Psoas muscle (tissue), 8 donors: Measurements from ENCODE around the gene ARHGAP22. TPM values are rescaled to one million over a fixed set of nuclear protein-coding genes. Genes with fewer than 3 reads are reported as not detected.

Source experiments
- ATAC-seq, 4 donors: fragments of 200-7000 bp; cut with Tn5 transposase; one replicate each; pipeline ENCODE4 v1.9.1; 2020; ENCODE audit warnings: moderate library complexity in 3 of 4, mild to moderate bottlenecking in 2 of 4
- DNase-seq, 2 donors: peaks; one replicate each; pipeline ENCODE4 v3.0.0-alpha.2; 2020
- H3K27ac ChIP-seq: fragments of 200-600 bp; one replicate; pipeline ENCODE4 v1.8.0; 2022
- H3K27me3 ChIP-seq, 3 donors: fragments of 200-600 bp in 1 of 3; one replicate each; pipeline versions ENCODE4 v1.6.1 to v1.8.0; 2013 to 2022; ENCODE audit warnings: low read length in 2 of 3, mild to moderate bottlenecking in 2 of 3, moderate library complexity in 1 of 3; ENCODE audit not compliant: insufficient read depth in 3 of 3
- H3K36me3 ChIP-seq, 2 donors: fragments of 200-600 bp in 1 of 2; one replicate each; pipeline versions ENCODE4 v1.6.1 to v1.8.0; 2013 to 2022; ENCODE audit warnings: low read depth in 1 of 2, mild to moderate bottlenecking in 1 of 2, moderate library complexity in 1 of 2; ENCODE audit not compliant: insufficient read depth in 1 of 2
- H3K4me1 ChIP-seq: fragments of 200-600 bp; one replicate; pipeline ENCODE4 v1.8.0; 2022
- H3K4me3 ChIP-seq: fragments of 200-600 bp; one replicate; pipeline ENCODE4 v1.8.0; 2022; ENCODE audit warnings: mild to moderate bottlenecking
- H3K9me3 ChIP-seq: fragments of 200-600 bp; one replicate; pipeline ENCODE4 v1.8.0; 2022
- WGBS, 3 donors: extraction: QIAGEN DNeasy Blood & Tissue Kit; methylation state at CpG; one replicate each; pipeline versions ENCODE4 v1.1.6 to v1.1.7; 2013; 5-methylcytosine and 5-hydroxymethylcytosine counted together
- intact Hi-C, 2 donors: fragments of 100-400 bp; cut with DNase I; formaldehyde crosslinking; loops; one replicate each; pipeline versions ENCODE4 v1.11.0 to v1.14.2; 2022
- polyA plus RNA-seq, 3 donors: library from polyadenylated mRNA; stranded (reverse); fragments of 200-250 nt; gene quantifications; one replicate each; pipeline ENCODE4 v1.2.3, GENCODE V29; 2013
- total RNA-seq, 4 donors: library from RNA; stranded (reverse); fragmentation: NEBNext Ultra II Directional in 2 of 4; extraction: Animal tissue kit (Norgen Biotek cat#: 25700) in 2 of 4; gene quantifications; one replicate each; pipeline versions ENCODE4 v1.2.1 to v1.2.4, GENCODE V29; 2021 to 2023
- TF ChIP-seq, protein P1 (sequence below): fragments of 200-600 bp; IDR thresholded peaks from one replicate; pipeline ENCODE4 v1.8.0; 2022; ENCODE audit warnings: antibody characterized with exemption
- donor health status: healthy with polysubstance abuse.
- donor health status: DM: no; HTN: no; CAD: no; lungs with moderate emphysema.
- donor health status: Bipolar disorder and iron deficiency.
- donor health status: healthy.
- donor health status: DM: yes; HTN: yes; CAD: no.
- donor health status: DM: no; HTN: no; CAD: no.
- donor health status: DM: no; HTN: no; CAD: no.
- donor health status: DM: yes; HTN: yes; CAD: no.

The ARHGAP22 gene
- total and polyA plus RNA-seq, 7 donors = 0.46 to 2.9 (median 1.6) TPM

DNA sequence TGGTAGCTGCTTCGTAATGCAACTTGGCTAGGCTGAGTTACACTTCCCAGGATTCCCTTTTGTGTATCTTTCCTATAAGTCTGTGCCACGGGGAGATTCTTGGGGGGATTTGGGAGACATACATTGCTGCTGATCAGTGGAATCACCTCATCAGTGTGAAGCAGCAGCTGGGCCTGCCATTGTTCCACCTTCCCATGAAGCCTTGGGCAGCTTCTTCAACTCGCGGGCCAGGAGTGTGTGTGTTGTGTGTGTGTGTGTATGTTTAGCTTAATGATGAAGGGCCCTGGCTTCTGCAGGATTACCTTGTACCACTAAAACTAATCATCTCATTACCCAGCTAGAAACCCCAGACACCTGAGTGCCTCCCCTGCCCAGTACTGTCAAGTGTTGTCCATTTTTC is 33.3 kb upstream of the ARHGAP22 start:
- no peak overlapping the region for H3K27ac ChIP-seq
- 78 to 90% (median 84%) methylated on average over 4 of the region's 4 CpGs for WGBS, 3 donors
- no peaks in the 10 kb centered on the region for H3K4me1 ChIP-seq
- DNase-seq (no peak), ATAC-seq (no peak)
- H3K9me3 ChIP-seq = peaks cover 5% of the 10 kb centered on the region
- TF ChIP-seq, protein P1, sequence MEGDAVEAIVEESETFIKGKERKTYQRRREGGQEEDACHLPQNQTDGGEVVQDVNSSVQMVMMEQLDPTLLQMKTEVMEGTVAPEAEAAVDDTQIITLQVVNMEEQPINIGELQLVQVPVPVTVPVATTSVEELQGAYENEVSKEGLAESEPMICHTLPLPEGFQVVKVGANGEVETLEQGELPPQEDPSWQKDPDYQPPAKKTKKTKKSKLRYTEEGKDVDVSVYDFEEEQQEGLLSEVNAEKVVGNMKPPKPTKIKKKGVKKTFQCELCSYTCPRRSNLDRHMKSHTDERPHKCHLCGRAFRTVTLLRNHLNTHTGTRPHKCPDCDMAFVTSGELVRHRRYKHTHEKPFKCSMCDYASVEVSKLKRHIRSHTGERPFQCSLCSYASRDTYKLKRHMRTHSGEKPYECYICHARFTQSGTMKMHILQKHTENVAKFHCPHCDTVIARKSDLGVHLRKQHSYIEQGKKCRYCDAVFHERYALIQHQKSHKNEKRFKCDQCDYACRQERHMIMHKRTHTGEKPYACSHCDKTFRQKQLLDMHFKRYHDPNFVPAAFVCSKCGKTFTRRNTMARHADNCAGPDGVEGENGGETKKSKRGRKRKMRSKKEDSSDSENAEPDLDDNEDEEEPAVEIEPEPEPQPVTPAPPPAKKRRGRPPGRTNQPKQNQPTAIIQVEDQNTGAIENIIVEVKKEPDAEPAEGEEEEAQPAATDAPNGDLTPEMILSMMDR = no peak
- intact Hi-C loops = no loop called here
- H3K27me3 ChIP-seq = peaks cover 0 to 7% (median 2%) of the 10 kb centered on the region in 3 donors
- H3K4me3 ChIP-seq = no peak overlapping the region
- H3K36me3 ChIP-seq = no peaks in the 10 kb centered on the region

DNA sequence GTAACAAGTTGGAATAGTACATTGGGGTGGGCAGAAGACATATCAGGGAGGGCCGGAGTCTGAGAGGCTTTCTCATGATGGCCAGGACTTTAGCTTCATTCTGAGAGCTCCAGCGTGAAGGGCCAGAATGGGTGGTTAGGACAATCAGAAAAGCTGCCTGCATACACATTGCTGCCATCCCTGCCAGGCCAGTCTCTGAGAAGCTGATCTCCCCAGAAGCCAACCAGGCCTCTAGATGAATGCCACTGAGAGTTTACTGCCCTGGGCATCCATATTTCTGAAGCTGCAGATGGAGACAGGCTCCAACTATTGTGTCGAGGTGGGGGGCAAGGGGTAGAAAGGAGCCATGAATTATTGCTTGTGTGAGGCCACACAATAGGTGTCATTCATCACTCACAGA is 32.0 kb upstream of the ARHGAP22 start:
- H3K4me3 ChIP-seq = no peak overlapping the region
- DNase-seq (no peak), ATAC-seq (no peak)
- peaks cover 5% of the 10 kb centered on the region for H3K9me3 ChIP-seq
- H3K27ac ChIP-seq = no peak overlapping the region
- intact Hi-C loops = no loop called here
- H3K27me3 ChIP-seq = peaks cover 0 to 7% (median 2%) of the 10 kb centered on the region in 3 donors
- TF ChIP-seq, protein P1 = no peak
- H3K4me1 ChIP-seq = no peaks in the 10 kb centered on the region
- H3K36me3 ChIP-seq = no peaks in the 10 kb centered on the region
- 84 to 89% (median 87%) methylated on average over 3 of the region's 3 CpGs for WGBS, 3 donors

DNA sequence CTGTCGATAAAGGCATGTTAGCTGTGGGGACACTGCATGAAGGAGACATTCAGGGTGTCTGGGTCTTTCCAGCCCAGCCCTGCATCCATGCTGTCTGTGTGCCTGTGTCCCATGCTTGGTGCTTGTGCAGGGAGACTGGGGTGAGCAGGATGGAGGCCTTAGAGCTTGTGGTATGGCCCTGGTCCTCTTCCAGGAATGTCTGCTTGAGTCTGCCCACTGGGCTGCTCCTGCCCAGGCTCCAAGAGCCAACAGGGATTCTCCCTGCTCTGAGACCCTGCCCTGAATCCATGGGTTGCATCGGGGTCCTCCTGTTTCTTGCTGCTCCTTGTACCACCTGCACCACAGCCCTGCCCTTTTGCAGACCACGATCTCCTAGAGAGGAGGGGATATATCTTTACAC is 31.4 kb upstream of the ARHGAP22 start:
- TF ChIP-seq, protein P1 = no peak
- 59 to 65% (median 59%) methylated on average over 3 of the region's 3 CpGs for WGBS, 3 donors
- ATAC-seq = no peak
- no peak for DNase-seq
- Histone ChIP-seq H3K9me3 (peaks cover 5% of the 10 kb centered on the region), H3K4me3 (no peak overlapping the region), H3K27me3 (peaks cover 0 to 7% (median 2%) of the 10 kb centered on the region in 3 donors), H3K4me1 (no peaks in the 10 kb centered on the region), H3K36me3 (no peaks in the 10 kb centered on the region), H3K27ac (no peak overlapping the region)
- intact Hi-C loops = no loop called here

DNA sequence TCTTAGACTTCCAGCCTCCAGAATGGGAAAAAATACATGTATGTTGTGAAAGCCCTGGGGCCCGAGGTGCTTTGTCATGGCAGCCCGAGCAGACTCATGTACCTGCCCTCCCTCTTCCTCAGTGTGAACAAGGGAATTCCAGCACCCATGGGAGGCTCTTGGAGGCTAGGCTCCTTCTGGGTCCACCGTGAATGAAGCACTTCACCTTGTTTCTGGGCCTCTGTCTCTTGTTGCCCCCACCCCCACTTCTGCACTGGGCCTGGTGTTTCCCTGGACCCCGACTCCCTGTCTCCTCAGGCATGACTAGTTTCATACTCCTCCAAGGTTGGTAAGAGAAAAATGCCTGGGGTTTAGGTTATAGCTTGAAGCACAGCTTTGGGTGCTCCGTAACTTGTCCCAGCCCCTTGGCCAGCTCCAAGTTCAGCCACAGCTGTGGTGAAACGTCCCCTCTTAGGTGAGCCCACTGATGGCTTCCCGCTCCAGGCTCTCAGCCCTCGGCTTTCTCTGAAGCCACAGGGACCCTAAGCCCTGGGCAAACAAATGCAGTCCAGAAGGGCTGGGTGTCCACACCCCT is 30.2 kb upstream of the ARHGAP22 start:
- intact Hi-C loops = no loop called here
- Histone ChIP-seq H3K27me3 (peaks cover 0 to 7% (median 2%) of the 10 kb centered on the region in 3 donors), H3K4me1 (no peaks in the 10 kb centered on the region), H3K9me3 (no peaks in the 10 kb centered on the region), H3K27ac (no peak overlapping the region), H3K36me3 (no peaks in the 10 kb centered on the region), H3K4me3 (no peak overlapping the region)
- DNase-seq (no peak), ATAC-seq (no peak)
- WGBS, 3 donors = 82 to 89% (median 88%) methylated on average over 8 of the region's 8 CpGs
- TF ChIP-seq, protein P1 = no peak
